ENCODE results near the gene PHF21A. TPM values are rescaled to one million over a fixed set of nuclear protein-coding genes. Genes with fewer than 3 reads are reported as not detected.
A peak's percentile ranks its signal among the peaks of the same experiment; 100 is the strongest.

Gene PHF21A
- total RNA-seq, 1 experiment from 2014 or later, result 29.4 TPM

DNA sequence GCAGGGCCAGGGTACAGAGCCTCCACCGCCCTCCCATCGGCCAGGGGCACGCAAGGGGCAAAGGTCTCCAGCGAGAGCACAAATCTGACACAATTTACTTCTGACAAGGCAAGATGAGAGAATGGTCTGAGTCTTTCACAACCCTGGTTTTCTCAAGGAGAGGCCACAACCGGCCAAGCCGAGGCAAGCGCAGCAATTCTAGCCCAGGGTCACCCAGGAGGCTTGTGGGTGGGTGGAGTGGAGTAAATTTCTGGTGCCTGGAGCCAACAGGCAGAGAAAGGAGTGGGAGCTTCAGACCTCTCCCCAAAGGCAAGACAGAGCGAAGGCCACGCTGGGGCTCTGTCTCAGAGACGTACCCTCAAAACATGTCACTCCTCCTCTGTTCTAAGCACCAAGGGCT lies 189.5 kb downstream of the PHF21A start (continued):
- TF ChIP-seq, protein P1, sequence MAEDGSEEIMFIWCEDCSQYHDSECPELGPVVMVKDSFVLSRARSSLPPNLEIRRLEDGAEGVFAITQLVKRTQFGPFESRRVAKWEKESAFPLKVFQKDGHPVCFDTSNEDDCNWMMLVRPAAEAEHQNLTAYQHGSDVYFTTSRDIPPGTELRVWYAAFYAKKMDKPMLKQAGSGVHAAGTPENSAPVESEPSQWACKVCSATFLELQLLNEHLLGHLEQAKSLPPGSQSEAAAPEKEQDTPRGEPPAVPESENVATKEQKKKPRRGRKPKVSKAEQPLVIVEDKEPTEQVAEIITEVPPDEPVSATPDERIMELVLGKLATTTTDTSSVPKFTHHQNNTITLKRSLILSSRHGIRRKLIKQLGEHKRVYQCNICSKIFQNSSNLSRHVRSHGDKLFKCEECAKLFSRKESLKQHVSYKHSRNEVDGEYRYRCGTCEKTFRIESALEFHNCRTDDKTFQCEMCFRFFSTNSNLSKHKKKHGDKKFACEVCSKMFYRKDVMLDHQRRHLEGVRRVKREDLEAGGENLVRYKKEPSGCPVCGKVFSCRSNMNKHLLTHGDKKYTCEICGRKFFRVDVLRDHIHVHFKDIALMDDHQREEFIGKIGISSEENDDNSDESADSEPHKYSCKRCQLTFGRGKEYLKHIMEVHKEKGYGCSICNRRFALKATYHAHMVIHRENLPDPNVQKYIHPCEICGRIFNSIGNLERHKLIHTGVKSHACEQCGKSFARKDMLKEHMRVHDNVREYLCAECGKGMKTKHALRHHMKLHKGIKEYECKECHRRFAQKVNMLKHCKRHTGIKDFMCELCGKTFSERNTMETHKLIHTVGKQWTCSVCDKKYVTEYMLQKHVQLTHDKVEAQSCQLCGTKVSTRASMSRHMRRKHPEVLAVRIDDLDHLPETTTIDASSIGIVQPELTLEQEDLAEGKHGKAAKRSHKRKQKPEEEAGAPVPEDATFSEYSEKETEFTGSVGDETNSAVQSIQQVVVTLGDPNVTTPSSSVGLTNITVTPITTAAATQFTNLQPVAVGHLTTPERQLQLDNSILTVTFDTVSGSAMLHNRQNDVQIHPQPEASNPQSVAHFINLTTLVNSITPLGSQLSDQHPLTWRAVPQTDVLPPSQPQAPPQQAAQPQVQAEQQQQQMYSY (CRISPR knock-in tag; IDR thresholded peaks at IDR 0.05), result no peak

DNA sequence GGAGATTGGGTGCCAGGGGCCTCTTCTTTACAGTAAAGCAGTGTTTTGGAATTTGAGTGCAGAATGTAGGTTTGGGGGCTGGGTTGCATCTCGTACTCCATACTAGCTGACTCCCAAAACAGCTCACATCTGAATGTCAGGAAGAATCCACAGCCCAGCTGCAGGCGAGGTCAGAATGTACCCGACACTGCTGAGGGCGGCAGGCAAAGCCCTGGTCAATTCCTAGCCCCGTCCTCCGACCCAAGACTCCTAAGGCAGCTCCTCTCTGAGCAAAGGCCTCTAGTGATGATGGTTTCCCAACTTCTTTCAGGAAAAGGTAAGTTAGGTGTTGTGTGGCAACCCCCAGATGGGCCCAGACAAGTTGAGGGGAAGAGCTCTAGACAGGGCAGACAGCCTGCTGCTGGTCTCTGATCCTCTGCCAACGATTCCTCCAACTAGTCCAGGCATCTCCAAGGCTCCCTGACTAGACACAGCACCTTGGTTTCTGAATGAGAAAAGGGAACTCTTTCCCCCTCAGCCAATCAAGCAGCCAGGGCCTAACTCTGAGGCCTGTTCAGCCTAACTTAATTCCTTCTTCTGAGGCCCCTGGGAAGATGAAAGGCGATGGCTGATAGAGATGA lies 190.2 kb downstream of the PHF21A start:
- ChIA-PET POLR2A (interaction anchor here (1.7 kb wide), 1 partner anchor 9 kb away, joined by 6 read pairs; the partner anchor contains the start of gene LARGE2), CTCF (interaction anchor here (0.6 to 2.5 kb wide), 9 partner anchors 34 to 1921 kb away, joined by 3 to 15 read pairs (median 4); no protein-coding TSS in a partner anchor)
- ATAC-seq (no peak), DNase-seq (ENCODE audit: low spot score) (no peak)
- no peaks in the 10 kb centered on the region; the same call in 1 of the 2 replicates for H3K27me3 Mint-ChIP-seq (ENCODE audit: low read depth)
- H3K9me3 Mint-ChIP-seq, result no peaks in the 10 kb centered on the region
- no peaks in the 10 kb centered on the region; the same call in 1 of the 2 replicates for H3K4me1 Mint-ChIP-seq
- peak overlapping the region; percentile 89; the same call in 1 of the 2 replicates for H3K27ac Mint-ChIP-seq
- no peak overlapping the region for H3K4me3 Mint-ChIP-seq
- TF ChIP-seq CREB1 (CRISPR knock-in tag; IDR thresholded peaks at IDR 0.05) (no peak), ZNF416 (CRISPR knock-in tag; IDR thresholded peaks at IDR 0.05) (no peak), ELF4 (CRISPR knock-in tag; IDR thresholded peaks at IDR 0.05; ENCODE audit: low read depth) (no peak), TCF7 (CRISPR knock-in tag; IDR thresholded peaks at IDR 0.05; ENCODE audit: low read depth) (no peak), GRHL2 (CRISPR knock-in tag; IDR thresholded peaks at IDR 0.05; ENCODE audit: insufficient replicate concordance, severe bottlenecking) (no peak), CREM (CRISPR knock-in tag; IDR thresholded peaks at IDR 0.05) (no peak), PRRX2 (CRISPR knock-in tag; IDR thresholded peaks at IDR 0.05) (no peak), IRF2 (CRISPR knock-in tag; IDR thresholded peaks at IDR 0.05; ENCODE audit: borderline replicate concordance, low read depth) (no peak)
- TF ChIP-seq, protein P2, sequence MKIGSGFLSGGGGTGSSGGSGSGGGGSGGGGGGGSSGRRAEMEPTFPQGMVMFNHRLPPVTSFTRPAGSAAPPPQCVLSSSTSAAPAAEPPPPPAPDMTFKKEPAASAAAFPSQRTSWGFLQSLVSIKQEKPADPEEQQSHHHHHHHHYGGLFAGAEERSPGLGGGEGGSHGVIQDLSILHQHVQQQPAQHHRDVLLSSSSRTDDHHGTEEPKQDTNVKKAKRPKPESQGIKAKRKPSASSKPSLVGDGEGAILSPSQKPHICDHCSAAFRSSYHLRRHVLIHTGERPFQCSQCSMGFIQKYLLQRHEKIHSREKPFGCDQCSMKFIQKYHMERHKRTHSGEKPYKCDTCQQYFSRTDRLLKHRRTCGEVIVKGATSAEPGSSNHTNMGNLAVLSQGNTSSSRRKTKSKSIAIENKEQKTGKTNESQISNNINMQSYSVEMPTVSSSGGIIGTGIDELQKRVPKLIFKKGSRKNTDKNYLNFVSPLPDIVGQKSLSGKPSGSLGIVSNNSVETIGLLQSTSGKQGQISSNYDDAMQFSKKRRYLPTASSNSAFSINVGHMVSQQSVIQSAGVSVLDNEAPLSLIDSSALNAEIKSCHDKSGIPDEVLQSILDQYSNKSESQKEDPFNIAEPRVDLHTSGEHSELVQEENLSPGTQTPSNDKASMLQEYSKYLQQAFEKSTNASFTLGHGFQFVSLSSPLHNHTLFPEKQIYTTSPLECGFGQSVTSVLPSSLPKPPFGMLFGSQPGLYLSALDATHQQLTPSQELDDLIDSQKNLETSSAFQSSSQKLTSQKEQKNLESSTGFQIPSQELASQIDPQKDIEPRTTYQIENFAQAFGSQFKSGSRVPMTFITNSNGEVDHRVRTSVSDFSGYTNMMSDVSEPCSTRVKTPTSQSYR (CRISPR knock-in tag; IDR thresholded peaks at IDR 0.05), result no peak
- TF ChIP-seq, protein P3, sequence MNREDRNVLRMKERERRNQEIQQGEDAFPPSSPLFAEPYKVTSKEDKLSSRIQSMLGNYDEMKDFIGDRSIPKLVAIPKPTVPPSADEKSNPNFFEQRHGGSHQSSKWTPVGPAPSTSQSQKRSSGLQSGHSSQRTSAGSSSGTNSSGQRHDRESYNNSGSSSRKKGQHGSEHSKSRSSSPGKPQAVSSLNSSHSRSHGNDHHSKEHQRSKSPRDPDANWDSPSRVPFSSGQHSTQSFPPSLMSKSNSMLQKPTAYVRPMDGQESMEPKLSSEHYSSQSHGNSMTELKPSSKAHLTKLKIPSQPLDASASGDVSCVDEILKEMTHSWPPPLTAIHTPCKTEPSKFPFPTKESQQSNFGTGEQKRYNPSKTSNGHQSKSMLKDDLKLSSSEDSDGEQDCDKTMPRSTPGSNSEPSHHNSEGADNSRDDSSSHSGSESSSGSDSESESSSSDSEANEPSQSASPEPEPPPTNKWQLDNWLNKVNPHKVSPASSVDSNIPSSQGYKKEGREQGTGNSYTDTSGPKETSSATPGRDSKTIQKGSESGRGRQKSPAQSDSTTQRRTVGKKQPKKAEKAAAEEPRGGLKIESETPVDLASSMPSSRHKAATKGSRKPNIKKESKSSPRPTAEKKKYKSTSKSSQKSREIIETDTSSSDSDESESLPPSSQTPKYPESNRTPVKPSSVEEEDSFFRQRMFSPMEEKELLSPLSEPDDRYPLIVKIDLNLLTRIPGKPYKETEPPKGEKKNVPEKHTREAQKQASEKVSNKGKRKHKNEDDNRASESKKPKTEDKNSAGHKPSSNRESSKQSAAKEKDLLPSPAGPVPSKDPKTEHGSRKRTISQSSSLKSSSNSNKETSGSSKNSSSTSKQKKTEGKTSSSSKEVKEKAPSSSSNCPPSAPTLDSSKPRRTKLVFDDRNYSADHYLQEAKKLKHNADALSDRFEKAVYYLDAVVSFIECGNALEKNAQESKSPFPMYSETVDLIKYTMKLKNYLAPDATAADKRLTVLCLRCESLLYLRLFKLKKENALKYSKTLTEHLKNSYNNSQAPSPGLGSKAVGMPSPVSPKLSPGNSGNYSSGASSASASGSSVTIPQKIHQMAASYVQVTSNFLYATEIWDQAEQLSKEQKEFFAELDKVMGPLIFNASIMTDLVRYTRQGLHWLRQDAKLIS (CRISPR knock-in tag; IDR thresholded peaks at IDR 0.05; ENCODE audit: borderline replicate concordance), result no peak
- TF ChIP-seq, protein P4, sequence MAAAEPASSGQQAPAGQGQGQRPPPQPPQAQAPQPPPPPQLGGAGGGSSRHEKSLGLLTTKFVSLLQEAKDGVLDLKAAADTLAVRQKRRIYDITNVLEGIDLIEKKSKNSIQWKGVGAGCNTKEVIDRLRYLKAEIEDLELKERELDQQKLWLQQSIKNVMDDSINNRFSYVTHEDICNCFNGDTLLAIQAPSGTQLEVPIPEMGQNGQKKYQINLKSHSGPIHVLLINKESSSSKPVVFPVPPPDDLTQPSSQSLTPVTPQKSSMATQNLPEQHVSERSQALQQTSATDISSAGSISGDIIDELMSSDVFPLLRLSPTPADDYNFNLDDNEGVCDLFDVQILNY (CRISPR knock-in tag; IDR thresholded peaks at IDR 0.05), result no peak
- peaks cover 27% of the 10 kb centered on the region for H3K36me3 Mint-ChIP-seq

Data from WTC11 (cell line).